Activated T-cell treated with anti-CD3 and anti-CD28 coated beads for 4 hours (primary cell): ENCODE data around the gene SMIM22.

Experiments used
- DNase-seq: peaks from one replicate; pipeline ENCODE4 v3.0.0-alpha.2; 2020

SMIM22 gene, protein sequence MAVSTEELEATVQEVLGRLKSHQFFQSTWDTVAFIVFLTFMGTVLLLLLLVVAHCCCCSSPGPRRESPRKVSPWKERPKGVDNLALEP

DNA sequence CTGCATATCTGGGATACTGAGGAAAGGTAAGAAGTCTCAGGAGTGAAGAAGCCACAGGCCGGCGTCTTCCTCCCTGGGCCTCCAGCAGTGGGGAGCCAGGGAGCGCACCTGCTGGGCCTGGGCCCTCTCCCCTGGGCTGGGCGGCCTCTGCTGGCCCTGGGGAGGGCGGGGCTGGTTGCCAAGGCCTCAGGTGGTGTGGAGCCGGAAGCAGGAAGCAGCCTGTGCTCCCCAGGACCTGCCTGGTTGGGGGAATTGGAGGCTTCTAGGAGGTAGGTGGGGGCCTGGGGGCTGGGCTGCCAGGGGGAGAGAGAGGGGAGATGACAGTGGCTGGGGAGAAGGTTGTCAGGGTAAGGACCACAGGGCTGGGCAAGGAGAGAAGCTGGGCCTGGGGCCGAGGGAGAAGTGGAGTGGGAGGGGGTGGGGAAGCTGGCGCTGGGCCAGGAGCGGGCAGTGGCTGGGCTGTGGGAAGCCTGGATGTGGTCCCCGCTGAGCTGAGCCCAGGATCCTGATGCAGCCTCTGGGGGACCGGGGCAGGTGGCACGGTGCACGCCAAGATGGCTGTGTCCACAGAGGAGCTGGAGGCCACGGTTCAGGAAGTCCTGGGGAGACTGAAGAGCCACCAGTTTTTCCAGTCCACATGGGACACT is at the start of gene SMIM22:
Gene SMIM22, plus strand, starts transcription at position 189 of the 647 bp plus-strand sequence. Its CDS starts 366 bp downstream, at position 555.
- DNase-seq: no peak

DNA sequence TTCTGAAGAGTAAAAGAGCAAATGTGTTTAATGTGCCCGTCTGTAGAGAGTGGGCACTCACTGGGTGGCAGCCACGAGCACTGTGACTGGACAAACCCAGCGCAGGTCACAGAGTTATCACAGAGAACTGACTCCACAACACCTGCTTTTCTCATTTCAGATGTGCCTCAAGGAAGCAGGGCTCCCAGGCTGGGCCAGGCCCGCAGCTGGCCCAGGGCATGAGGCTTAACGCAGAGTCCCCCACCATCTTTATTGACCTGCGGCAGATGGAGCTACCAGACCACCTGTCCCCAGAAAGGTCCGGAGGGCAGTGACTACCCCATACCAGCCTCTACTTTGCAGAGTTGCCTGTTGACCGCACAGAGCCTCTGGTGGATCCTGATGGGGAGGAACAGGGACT is 49.0 kb upstream of the SMIM22 start:
- DNase-seq: no peak

DNA sequence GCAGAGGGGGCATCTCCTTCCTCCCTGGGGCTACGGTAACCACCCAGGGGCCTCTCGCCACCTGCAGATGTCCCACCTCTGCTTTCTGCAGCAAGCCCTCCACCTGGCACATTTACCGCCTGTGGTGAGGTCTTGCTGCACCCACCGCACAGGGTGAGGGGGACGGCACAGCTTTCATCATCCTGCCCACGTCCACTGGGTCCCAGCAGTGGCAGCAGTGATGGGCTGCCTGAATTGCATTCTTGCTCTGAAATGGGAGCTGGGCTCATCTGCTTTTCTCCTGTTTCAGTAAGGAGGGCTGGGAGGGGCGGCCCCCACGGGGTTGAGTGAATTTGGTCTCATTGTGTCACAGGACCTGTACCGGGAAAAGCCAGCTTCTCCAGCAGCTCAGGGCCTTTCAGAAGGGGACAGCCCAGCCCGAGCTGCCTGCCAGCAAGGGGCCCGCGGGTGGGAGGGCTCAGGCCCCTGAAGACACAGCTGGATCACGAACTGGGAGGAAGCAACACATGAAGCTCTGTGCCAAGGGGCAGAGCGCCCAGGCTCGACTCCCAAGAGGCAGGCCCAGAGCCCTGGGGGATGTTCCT is 48.1 kb upstream of the SMIM22 start:
- DNase-seq: no peak

DNA sequence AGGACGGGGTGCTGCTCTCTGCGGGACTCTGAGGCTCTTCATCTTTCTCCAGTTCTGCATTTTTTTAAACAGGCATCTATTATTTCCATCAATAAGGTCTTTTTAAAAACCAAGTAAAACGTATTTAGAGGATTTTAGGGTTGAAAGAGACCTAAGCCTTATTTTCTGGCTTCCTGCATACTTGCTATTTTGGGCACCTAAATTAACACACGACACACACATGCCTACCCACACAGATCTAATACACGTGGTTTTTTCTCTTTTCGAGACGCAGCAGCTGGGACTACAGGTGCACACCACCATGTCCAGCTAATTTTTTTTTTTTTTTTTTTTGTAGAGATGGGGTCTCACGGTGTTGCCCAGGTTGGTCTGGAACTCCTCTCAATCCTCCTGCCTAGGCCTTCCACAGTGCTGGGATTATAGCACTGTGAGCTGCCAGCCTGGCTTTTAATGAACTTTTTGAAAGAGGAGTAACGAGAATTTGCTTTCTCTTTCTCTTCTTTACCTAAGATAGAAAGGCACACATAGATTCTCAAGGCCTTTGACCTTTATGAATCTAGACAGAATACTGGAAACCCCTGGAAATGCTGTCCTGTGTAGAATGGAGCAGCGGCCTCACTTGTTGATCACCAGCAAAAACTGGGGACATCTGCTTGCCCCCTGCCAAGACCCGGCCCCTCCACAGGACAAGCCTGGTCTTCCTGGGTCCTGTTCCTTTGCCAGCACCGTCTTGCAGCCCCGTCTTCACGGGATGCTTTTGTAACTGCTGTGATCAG is 47.1 kb upstream of the SMIM22 start:
- no peak for DNase-seq

DNA sequence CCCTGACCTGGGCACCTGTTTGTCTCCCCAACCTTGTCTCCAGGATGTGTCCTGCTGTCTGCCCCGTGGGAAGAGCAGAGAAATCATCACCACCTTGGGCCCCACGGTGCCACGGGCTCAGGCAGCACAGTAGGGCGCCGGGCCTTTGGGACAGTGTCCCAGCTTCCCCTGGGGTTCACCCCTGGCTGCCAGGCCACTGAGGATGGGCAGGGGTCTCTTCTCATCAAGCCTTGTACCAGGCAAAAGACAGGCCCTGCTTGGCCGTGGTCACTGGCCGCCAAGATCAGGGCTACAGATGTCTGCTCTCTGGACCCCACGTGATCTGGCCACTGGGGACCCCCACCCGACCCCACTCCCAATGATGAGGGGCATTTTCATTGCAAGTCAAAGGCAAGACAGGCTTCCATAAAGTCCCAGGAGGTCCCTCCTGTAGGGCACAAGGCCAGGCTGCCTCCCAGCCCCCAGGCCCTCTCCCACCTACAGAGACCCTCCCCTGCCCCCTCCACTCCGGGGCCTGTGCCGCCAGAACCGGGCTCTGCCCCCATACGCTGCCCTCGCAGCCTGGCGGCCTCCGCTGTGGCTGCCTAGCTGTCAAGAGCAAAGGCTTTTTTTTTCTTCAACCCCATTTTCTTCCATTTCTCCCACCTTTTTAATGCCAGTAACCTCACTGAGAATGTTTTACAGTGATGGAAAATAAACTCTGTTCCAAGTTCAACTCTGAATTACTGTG is 46.3 kb upstream of the SMIM22 start:
- no peak for DNase-seq

DNA sequence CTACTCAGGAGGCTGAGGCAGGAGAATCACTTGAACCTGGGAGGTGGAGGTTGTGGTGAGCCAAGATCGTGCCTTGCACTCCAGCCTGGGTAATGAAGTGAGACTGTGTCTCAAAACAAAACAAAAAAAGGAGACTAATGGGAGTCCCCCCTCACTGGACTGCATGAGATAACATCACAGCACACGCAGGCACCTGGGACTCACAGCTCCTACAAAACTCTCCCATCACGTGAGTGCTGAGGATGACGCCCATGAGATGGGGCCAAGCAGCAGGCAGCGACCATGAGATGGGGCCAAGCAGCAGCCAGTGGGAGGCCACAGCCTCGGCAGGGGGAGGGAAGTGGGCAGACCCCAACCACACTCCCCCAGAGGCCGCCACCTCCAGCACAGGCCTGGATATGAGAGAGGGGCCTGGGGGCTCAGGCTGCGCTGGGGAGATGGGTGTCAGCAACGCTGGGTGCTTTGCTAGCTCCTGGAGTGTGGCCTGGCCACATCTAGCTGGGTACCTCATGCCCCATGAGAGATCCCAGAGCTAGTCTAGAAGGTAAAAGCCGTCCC is 45.4 kb upstream of the SMIM22 start:
- DNase-seq: no peak

DNA sequence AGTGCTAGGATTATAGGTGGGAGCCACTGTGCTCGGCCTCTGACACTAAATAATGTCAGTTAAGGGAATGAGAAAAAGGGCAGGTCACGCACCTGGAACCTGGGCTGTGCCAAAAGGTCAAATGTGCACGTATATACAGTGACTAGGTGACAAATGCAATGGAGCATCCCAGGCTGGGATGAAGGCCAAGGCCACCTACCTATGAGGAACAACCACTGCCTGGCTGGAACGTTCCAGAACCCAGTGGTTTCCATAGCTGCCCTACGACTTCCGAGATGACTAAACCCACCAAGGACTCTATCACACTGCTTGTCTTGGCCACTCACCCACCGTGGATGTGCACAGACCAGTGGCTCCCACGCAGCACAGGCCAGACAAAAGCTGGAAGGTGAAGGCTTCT is 44.3 kb upstream of the SMIM22 start:
- DNase-seq: no peak

DNA sequence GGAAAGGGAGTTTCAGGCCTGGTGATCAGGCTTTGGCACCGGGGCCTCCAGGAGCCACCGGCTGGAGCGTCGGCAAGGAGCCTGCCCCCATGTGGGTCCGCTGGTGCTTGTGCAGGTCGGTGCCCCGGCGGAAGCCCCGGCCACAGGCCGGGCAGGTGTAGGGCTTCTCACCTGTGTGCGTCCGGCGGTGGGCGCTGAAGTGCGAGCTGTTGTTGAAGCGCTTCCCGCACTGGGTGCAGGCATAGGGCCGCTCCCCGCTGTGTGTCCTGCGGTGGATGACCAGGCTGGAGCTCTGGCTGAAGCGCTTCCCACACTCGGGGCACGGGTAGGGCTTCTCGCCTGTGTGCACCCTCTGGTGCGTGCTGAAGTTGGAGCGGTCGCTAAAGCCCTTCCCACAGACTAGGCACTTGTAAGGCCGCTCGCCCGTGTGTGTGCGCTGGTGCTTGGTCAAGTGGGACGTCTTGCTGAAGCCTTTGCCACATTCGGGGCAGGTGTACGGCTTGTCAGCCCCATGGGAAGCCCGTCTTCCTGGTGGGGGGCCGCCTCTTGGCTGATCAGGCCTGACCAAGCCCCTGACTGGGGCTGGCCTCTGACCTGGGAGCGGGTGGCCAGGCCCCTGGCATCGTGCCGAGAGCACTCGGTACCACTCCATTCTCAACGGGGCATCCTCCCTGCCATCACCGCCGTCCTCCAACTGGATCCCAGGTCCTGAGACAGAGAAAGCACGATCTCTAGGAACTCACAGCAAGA is 42.6 kb upstream of the SMIM22 start:
- no peak for DNase-seq

DNA sequence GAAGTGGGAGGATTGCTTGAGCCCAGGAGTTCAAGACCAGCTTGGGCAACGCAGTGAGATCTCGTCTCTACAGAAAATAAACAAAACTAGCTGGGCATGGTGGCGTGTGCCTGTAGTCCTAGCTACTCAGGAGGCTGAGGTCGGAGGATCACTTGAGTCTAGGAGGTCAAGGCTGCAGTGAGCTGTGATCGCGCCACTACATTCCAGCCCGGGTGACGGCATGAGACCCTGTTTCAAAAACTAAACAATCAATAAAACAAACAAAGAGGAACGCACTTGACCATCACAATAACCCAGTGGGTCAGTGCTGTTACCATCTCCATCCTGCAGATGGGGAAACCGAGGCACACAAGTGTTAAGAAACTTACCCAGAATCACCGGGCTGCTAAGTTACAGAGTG is 41.9 kb upstream of the SMIM22 start:
- DNase-seq: no peak

DNA sequence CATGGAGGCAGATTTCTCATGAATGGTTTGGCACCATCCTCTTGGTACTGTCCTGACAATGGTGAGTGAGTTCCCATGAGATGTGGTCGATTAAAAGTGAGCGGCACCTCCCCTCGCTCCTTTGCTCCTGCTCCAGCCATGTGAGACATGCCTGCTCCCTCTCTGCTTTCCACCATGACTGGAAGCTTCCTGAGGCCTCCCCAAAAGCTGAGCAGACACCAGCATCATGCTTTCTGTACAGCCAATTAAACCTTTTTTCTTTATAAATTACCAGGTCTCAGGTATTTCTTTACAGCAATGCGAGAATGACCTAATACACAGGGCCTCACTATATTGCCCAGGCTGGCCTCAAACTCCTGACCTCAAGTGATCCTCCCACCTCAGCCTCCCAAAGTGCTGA is 40.3 kb upstream of the SMIM22 start:
- DNase-seq: no peak

DNA sequence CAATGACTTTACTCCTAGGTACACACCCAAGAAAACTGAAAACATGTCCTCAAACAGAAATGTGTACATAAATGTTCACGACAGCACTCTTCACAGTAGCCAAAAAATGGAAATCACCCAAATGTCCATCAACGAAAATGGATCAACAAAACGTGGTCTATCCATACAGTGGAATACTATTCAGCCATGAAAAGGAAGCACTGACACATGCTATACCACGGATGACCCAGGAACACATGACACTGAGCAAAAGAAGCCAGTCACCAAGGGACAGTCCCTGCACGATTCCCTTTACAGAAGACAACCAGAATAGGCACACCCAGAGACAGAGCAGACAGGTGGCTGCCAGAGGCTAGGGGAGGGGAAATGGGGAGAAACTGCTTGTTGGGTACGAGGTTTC is 39.5 kb upstream of the SMIM22 start:
- no peak for DNase-seq

DNA sequence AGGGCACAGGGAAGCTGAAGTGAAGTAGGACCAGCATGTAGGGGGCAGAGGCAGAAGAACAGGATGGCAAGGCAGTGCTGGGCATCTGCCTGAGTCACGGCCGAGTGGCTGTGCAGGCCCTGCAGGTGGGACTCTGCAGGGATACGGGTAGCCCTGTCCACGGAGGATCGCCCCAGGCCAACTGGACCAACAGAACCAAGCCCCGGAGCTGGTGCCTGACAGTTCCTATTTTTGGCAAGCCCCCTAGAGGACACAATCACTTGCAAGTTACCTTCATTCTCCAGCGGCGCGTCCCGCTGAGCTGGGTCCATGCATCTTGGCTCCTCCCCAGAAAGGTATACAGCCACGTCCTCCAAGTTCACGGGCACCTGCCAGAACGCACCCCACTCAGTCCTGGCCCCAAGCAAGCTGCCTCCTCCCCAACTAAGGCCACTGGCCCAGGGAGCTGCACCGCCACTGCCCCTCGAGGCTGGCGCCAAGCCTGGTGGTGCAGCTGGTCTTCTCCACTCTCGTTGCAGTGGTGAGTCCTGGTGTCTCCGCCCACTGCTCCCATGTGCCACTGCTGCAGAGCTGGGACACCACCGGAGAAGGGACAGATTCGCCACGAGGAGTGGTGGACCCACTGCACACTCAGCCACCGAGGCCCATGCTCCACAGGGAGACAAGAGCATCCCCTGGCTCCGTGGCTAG is 34.8 kb upstream of the SMIM22 start:
- DNase-seq: no peak

DNA sequence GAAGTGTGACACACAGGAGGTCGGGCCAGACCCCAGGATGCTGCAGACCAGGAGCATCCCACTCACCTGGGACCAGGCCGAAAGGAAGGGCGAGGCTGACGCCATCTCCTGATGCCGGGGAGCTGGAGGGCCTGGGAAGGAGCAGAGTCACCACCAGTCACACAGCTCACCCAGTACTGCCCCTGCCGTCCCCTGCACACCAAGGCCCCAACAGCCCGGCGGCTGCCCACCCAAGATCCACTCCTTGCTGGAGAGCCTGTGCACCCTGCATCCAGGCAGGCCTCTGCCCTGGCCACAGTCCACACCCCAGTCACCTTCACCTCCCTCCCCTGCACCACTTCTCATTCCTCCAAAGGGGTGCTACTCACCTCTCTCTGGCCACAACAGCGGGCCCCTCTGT is 33.0 kb upstream of the SMIM22 start:
- DNase-seq: no peak

DNA sequence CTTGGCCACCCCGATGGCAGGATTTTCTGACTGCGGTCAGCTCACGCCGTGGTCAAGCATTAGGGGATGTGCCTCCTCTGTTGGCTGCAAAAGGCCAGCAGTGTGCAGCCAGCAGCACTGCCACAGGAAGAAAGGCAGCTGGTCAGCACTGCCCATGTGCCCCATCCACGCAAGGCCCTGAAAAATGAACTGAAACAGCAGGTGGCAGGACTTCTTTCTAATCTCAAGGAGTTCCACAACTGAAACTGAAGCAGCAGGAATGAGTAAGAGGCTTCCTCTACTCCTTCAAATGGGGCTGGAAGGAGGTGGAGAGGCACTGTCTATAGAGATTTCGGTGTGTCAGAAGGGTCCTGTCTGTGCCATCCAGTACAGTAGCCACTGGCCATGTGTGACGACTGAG is 31.4 kb upstream of the SMIM22 start:
- no peak for DNase-seq

DNA sequence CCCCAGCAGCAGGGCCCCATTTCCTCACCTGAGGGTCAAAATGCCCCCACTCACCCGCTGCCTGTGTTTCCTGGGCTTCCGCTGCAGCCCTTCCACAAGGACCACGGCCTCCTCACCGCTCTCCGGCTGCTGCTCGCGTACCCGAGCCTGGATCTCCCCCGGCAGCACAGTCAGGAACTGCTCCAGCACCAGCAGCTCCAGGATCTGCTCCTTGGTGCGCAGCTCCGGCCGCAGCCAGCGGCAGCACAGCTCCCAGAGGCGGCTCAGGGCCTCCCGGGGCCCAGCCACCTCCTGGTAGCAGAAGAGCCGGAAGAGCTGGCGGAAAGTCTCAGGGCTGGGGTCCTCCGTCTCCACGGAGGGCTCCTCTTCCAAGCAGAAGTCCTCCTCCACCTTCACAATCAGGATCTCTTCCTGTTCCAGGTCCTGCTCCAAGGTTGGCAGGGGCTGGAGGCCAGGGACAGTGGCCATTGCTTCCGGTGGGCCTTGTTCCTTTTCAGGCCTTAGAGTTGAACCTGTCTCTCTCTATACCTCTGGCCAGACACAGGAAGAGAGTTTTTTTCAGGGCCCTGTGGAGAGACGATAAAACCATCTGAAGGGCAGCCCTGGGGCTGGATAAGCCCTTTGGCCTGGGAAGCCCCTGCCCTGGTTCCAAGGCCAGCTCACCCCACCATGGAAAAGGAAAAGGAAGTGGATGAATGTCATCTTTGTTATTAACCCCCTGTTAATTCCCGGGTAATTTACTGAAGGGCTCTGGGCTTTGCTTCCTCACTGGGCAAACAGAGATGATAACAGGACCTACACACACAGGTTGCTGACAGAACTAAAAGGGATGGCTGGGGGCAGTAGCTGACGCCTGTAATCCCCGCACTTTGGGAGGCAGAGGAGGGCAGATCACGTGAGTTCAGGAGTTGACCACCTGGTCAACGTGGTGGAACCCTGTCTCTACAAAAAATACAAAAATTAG is 29.4 kb upstream of the SMIM22 start:
- no peak for DNase-seq

DNA sequence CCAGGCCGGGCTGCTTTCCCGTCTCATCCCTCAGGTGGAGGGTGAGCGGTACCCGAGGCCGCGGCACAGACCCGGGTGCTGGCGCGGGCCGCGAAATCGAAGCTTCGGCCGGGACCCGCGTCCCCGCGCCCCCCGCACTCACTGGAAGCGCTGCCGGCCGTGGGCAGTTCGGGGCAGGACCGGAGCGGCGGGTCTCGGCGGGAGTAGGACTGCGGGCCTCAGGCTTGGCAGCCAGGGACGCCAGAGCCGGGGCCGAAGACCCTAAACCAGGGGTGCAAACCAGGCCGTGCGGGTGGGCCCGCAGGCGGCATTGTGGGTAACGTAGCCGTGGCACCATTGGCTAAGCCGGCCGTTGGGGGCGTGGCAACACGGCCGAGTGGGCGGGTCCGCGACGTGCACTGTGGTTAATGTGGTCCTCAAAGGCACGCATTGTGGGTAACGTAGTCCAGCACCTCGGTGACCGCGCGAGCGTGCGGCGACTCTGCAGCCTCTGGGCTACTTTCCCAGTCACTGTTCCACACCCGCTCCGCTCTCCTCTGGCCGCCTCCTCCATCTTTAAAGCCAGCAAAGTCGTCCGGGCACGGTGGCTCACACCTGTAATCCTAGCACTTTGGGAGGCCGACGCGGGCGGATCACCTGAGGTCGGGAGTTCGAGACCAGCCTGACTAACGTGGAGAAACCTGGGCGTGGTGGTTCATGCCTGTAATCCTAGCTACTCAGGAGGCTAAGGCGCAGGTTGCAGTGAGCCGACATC is 28.1 kb upstream of the SMIM22 start, which contains the start of gene ZNF500:
Gene ZNF500, minus strand, starts transcription at position 288 of the 754 bp plus-strand sequence. CDS start 1,184 bp downstream, outside the sequence.
- peak; percentile 98 for DNase-seq

DNA sequence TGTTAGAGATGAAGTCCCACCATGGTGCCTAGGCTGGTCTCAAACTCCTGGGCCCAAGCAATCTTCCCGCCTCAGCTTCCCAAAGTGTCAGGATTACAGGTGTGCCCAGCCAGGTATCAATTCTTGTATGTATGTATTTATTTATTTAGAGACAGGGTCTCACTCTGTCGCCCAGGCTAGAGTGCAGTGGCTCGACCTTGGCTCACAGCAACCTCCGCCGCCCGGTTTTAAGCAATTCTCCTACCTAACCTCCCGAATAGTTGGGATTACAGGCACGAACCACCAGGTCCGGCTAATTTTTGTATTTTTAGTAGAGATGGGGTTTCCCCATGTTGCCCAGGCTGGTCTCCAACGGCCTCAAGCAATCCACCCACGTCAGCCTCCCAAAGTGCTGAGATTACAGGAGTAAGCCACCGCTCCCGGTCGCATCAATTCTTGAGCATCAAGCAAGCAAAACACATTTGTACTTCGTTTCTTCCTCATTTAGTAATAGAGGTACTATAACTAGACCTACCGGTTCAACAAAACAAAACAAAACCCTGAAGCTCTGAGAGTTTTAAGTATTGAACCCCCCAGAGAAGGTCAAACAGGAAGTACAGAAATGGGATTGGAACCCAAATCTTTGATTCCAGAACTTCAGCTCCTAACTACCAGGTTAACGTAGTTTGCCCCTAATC is 27.2 kb upstream of the SMIM22 start:
- DNase-seq: no peak

DNA sequence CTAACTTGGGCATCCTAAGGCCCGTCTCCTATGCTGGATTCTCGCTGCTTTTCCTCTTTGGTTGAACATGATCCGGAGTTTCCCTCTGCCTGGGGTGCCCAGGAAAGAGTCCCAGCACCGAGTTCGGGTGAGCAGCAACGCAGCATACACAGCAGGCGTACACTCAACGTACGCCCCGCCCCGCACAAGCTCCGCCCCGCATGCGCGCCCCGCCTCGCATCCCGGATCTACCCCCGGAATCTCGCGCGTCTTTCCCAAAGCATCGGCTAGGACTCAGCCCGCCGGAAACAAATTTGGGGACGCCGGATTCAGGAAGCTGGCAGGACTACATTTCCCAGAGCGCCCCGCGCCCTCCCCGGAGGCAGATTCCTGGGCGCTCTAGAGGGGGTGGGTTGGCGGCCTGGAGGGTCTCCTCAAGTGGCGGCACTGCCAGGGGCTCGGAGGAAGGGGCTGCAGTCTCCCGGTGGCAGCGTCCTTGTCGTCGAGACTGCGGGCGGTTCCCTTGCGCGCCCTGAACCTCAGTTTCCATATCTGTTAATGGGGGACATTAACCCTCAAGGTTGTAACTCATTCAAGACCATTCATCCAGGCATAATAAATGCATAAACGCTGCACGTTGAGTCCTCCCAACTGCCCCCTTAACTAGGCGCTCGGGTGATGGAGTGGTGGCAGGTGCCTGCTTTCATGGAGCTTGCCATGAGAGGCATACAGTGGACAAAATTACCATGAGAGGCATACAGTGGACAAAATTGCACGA is 26.4 kb upstream of the SMIM22 start:
- peak; percentile 70 for DNase-seq
